ENCODE data around the gene PHAF1.

DNA sequence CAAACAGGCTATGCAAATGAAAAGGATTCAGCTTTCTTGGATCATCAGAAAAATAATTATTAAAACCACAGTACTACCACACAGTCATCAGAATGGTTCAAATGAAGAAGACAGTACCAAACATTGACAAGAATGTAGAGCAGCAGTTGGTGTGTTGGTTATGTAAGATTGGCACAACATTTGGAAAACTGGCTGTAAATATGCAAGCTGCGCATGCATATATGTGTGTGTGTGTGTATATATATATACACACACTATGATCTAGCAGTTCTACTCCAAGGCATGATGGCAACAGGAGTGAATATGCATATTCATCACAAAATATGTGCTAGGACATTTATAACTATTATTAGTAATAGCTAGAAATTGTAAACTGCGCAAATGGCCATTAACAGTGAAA lies 34.4 kb upstream of the PHAF1 start:
- TF ChIP-seq, protein P1, sequence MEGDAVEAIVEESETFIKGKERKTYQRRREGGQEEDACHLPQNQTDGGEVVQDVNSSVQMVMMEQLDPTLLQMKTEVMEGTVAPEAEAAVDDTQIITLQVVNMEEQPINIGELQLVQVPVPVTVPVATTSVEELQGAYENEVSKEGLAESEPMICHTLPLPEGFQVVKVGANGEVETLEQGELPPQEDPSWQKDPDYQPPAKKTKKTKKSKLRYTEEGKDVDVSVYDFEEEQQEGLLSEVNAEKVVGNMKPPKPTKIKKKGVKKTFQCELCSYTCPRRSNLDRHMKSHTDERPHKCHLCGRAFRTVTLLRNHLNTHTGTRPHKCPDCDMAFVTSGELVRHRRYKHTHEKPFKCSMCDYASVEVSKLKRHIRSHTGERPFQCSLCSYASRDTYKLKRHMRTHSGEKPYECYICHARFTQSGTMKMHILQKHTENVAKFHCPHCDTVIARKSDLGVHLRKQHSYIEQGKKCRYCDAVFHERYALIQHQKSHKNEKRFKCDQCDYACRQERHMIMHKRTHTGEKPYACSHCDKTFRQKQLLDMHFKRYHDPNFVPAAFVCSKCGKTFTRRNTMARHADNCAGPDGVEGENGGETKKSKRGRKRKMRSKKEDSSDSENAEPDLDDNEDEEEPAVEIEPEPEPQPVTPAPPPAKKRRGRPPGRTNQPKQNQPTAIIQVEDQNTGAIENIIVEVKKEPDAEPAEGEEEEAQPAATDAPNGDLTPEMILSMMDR (IDR thresholded peaks at IDR 0.05): no peak
- TF ChIP-seq POLR2A (IDR thresholded peaks at IDR 0.05) (no peak), POLR2AphosphoS5 (IDR thresholded peaks at IDR 0.05) (no peak)
